Immature natural killer cell (primary cell): ENCODE data around the gene AK5. TPM values are rescaled to one million over a fixed set of nuclear protein-coding genes. Genes with fewer than 3 reads are reported as not detected.
"Not testable (repeated sequence)": the region's sequence is repeated elsewhere in the genome, so short reads cannot be mapped to it uniquely, and the experiment has no call there.

Experiments
- DNase-seq, 3 donors: peaks; one replicate each; pipeline ENCODE4 v3.0.0; 2022; ENCODE audit warnings: mixed read lengths in 1 of 3
- H3K27ac Mint-ChIP-seq, 6 donors: one replicate each; pipeline ENCODE4 v1.8.0; 2020; ENCODE audit warnings: mixed read lengths in 6 of 6, mild to moderate bottlenecking in 5 of 6, inconsistent platforms in 4 of 6, moderate library complexity in 3 of 6
- H3K27me3 Mint-ChIP-seq, 3 donors: one replicate each; pipeline ENCODE4 v1.8.0; 2020 to 2021; ENCODE audit warnings: low read depth in 3 of 3, mild to moderate bottlenecking in 3 of 3, mixed read lengths in 3 of 3, moderate library complexity in 3 of 3, inconsistent platforms in 1 of 3
- H3K36me3 Mint-ChIP-seq, 3 donors: one replicate each; pipeline ENCODE4 v1.8.0; 2020; ENCODE audit warnings: mixed read lengths in 3 of 3, inconsistent platforms in 2 of 3, mild to moderate bottlenecking in 2 of 3
- H3K4me1 Mint-ChIP-seq, 2 donors: one replicate each; pipeline ENCODE4 v1.8.0; 2020; ENCODE audit warnings: inconsistent platforms in 2 of 2, mild to moderate bottlenecking in 2 of 2, mixed read lengths in 2 of 2, moderate library complexity in 1 of 2
- H3K4me3 Mint-ChIP-seq, 5 donors: one replicate each; pipeline ENCODE4 v1.8.0; 2020; ENCODE audit warnings: mild to moderate bottlenecking in 5 of 5, mixed read lengths in 5 of 5, inconsistent platforms in 3 of 5, moderate library complexity in 3 of 5
- H3K9me3 Mint-ChIP-seq, 6 donors: one replicate each; pipeline ENCODE4 v1.8.0; 2020; ENCODE audit warnings: mild to moderate bottlenecking in 6 of 6, mixed read lengths in 6 of 6, inconsistent platforms in 4 of 6, moderate library complexity in 3 of 6
- polyA plus RNA-seq, 3 donors: library from polyadenylated mRNA; unstranded; fragments of 300-500 nt; fragmentation: Illumina TruSeq; gene quantifications; one replicate each; pipeline ENCODE4 v1.2.3, GENCODE V29; 2021

AK5 gene
- polyA plus RNA-seq, 3 donors from 2014 or later, result 6.3 to 18.8 (median 13.6) TPM

GRCh38 chr1:77303387-77303786, 21.6 kb downstream of the AK5 start:
- Mint-ChIP-seq H3K9me3 (peaks cover 0 to 3% (median 0%) of the 10 kb centered on the region in 6 donors), H3K27me3 (no peaks in the 10 kb centered on the region), H3K27ac (no peak overlapping the region), H3K4me3 (no peak overlapping the region), H3K4me1 (peaks cover 4% of the 10 kb centered on the region in 2 donors), H3K36me3 (peaks cover 0 to 9% (median 9%) of the 10 kb centered on the region in 3 donors)
- no peak for DNase-seq

- peaks cover 0 to 3% (median 0%) of the 10 kb centered on the region in 6 donors for H3K9me3 Mint-ChIP-seq
- peak overlapping the region in 1 of 6 donors; percentile 17 for H3K27ac Mint-ChIP-seq
- H3K36me3 Mint-ChIP-seq, result peaks cover 0 to 9% (median 0%) of the 10 kb centered on the region in 3 donors
- H3K27me3 Mint-ChIP-seq, result peaks cover 0 to 3% (median 0%) of the 10 kb centered on the region in 3 donors
- H3K4me3 Mint-ChIP-seq, result peak overlapping the region in 4 of 5 donors; percentile 18 to 41 (median 33)
- no peak for DNase-seq
- peaks cover 36 to 38% of the 10 kb centered on the region in 2 donors for H3K4me1 Mint-ChIP-seq
Measured at GRCh38 chr1:77308889-77309621, 27.2 kb downstream of the AK5 start.

- H3K4me3 Mint-ChIP-seq, result peak overlapping the region in 1 of 5 donors; percentile 27
- H3K36me3 Mint-ChIP-seq, result peaks cover 0 to 9% (median 0%) of the 10 kb centered on the region in 3 donors
- peaks cover 0 to 3% (median 0%) of the 10 kb centered on the region in 3 donors for H3K27me3 Mint-ChIP-seq
- DNase-seq, result no peak
- peaks cover 36 to 38% of the 10 kb centered on the region in 2 donors for H3K4me1 Mint-ChIP-seq
- peaks cover 0 to 3% (median 0%) of the 10 kb centered on the region in 6 donors for H3K9me3 Mint-ChIP-seq
- peak overlapping the region in 2 of 6 donors; percentile 26 to 27 for H3K27ac Mint-ChIP-seq
Measured at GRCh38 chr1:77310924-77311323, 29.1 kb downstream of the AK5 start.

- H3K4me1 Mint-ChIP-seq, result peaks cover 36 to 38% of the 10 kb centered on the region in 2 donors
- peak in 1 of 3 donors; percentile 1 for DNase-seq
- H3K9me3 Mint-ChIP-seq, H3K27me3 Mint-ChIP-seq, H3K36me3 Mint-ChIP-seq: not testable (repeated sequence)
- H3K27ac Mint-ChIP-seq, result peak overlapping the region in 4 of 6 donors; percentile 8 to 46 (median 30)
- peak overlapping the region in 1 of 5 donors; percentile 40 for H3K4me3 Mint-ChIP-seq
Measured at GRCh38 chr1:77312364-77312763, 30.5 kb downstream of the AK5 start.

- Mint-ChIP-seq H3K27ac (peak overlapping the region in 1 of 6 donors; percentile 22), H3K4me1 (peaks cover 33% of the 10 kb centered on the region in 2 donors)
Measured at GRCh38 chr1:77313491-77313890, 31.7 kb downstream of the AK5 start.

GRCh38 chr1:77316006-77316405, 34.2 kb downstream of the AK5 start:
- Mint-ChIP-seq H3K36me3 (peaks cover 4 to 17% (median 8%) of the 10 kb centered on the region in 3 donors), H3K4me1 (peaks cover 16 to 17% of the 10 kb centered on the region in 2 donors), H3K9me3 (peaks cover 0 to under 1% (median 0%) of the 10 kb centered on the region in 6 donors), H3K4me3 (no peak overlapping the region), H3K27ac (no peak overlapping the region), H3K27me3 (peaks cover 0 to 3% (median 0%) of the 10 kb centered on the region in 3 donors)
- no peak for DNase-seq

More at GRCh38 chr1:77313491-77313890, 31.7 kb downstream of the AK5 start:
- peak in 1 of 3 donors; percentile 21 for DNase-seq
- Mint-ChIP-seq H3K27me3 (peaks cover 0 to 3% (median 0%) of the 10 kb centered on the region in 3 donors), H3K36me3 (peaks cover 3 to 4% (median 4%) of the 10 kb centered on the region in 3 donors), H3K4me3 (no peak overlapping the region), H3K9me3 (peaks cover 0 to 2% (median 0%) of the 10 kb centered on the region in 6 donors)

GRCh38 chr1:77316966-77317365, 35.1 kb downstream of the AK5 start:
- peaks cover 0 to 6% (median 0%) of the 10 kb centered on the region in 3 donors for H3K27me3 Mint-ChIP-seq
- no peak overlapping the region for H3K27ac Mint-ChIP-seq
- peaks cover 13 to 14% of the 10 kb centered on the region in 2 donors for H3K4me1 Mint-ChIP-seq
- H3K9me3 Mint-ChIP-seq, result no peaks in the 10 kb centered on the region
- no peak overlapping the region for H3K4me3 Mint-ChIP-seq
- DNase-seq, result no peak
- H3K36me3 Mint-ChIP-seq, result peaks cover 4 to 17% (median 8%) of the 10 kb centered on the region in 3 donors

GRCh38 chr1:77319036-77319705, 37.4 kb downstream of the AK5 start:
- peaks cover 4 to 17% (median 8%) of the 10 kb centered on the region in 3 donors for H3K36me3 Mint-ChIP-seq
- H3K4me3 Mint-ChIP-seq, result no peak overlapping the region
- DNase-seq, result no peak
- H3K27ac Mint-ChIP-seq, result no peak overlapping the region
- peaks cover 0 to 1% of the 10 kb centered on the region in 2 donors for H3K4me1 Mint-ChIP-seq
- peaks cover 0 to 6% (median 0%) of the 10 kb centered on the region in 3 donors for H3K27me3 Mint-ChIP-seq
- no peaks in the 10 kb centered on the region for H3K9me3 Mint-ChIP-seq

GRCh38 chr1:77322061-77322900, 40.5 kb downstream of the AK5 start:
- Mint-ChIP-seq H3K4me3 (no peak overlapping the region), H3K4me1 (peaks cover 0 to 1% of the 10 kb centered on the region in 2 donors), H3K27me3 (peaks cover 0 to 8% (median 0%) of the 10 kb centered on the region in 3 donors), H3K9me3 (no peaks in the 10 kb centered on the region), H3K27ac (no peak overlapping the region), H3K36me3 (peaks cover 4 to 17% (median 8%) of the 10 kb centered on the region in 3 donors)
- no peak for DNase-seq

- Mint-ChIP-seq H3K9me3 (peaks cover 0 to 9% (median 4%) of the 10 kb centered on the region in 6 donors), H3K27ac (no peak overlapping the region), H3K36me3 (peaks cover 7 to 18% (median 11%) of the 10 kb centered on the region in 3 donors), H3K27me3 (peaks cover 0 to 2% (median 0%) of the 10 kb centered on the region in 3 donors), H3K4me1 (peaks cover 12 to 21% of the 10 kb centered on the region in 2 donors), H3K4me3 (peak overlapping the region in 1 of 5 donors; percentile 10)
- DNase-seq, result no peak
Measured at GRCh38 chr1:77333501-77333900, 51.7 kb downstream of the AK5 start.

- Mint-ChIP-seq H3K36me3 (peaks cover 7 to 32% (median 16%) of the 10 kb centered on the region in 3 donors), H3K27me3 (peaks cover 0 to 2% (median 2%) of the 10 kb centered on the region in 3 donors), H3K4me3 (no peak overlapping the region), H3K4me1 (peaks cover 0 to 5% of the 10 kb centered on the region in 2 donors), H3K27ac (peak overlapping the region in 1 of 6 donors; percentile 0), H3K9me3 (peaks cover 0 to 9% (median 4%) of the 10 kb centered on the region in 6 donors)
- no peak for DNase-seq
Measured at GRCh38 chr1:77336729-77337128, 54.9 kb downstream of the AK5 start.

GRCh38 chr1:77339326-77339725, 57.5 kb downstream of the AK5 start:
- DNase-seq, result no peak
- Mint-ChIP-seq H3K27ac (no peak overlapping the region), H3K36me3 (peaks cover 7 to 31% (median 11%) of the 10 kb centered on the region in 3 donors), H3K4me1 (peaks cover 0 to 5% of the 10 kb centered on the region in 2 donors), H3K9me3 (peaks cover 0 to 6% (median 2%) of the 10 kb centered on the region in 6 donors), H3K4me3 (no peak overlapping the region), H3K27me3 (peaks cover 0 to 2% (median 0%) of the 10 kb centered on the region in 3 donors)

GRCh38 chr1:77341195-77341594, 59.4 kb downstream of the AK5 start:
- Mint-ChIP-seq H3K27ac (no peak overlapping the region), H3K36me3 (peaks cover 0 to 22% (median 5%) of the 10 kb centered on the region in 3 donors), H3K4me3 (no peak overlapping the region), H3K9me3 (no peaks in the 10 kb centered on the region), H3K4me1 (no peaks in the 10 kb centered on the region), H3K27me3 (peaks cover 0 to 2% (median 0%) of the 10 kb centered on the region in 3 donors)
- no peak for DNase-seq
